ENCODE data around the gene DHX32.

The DHX32 gene

DNA sequence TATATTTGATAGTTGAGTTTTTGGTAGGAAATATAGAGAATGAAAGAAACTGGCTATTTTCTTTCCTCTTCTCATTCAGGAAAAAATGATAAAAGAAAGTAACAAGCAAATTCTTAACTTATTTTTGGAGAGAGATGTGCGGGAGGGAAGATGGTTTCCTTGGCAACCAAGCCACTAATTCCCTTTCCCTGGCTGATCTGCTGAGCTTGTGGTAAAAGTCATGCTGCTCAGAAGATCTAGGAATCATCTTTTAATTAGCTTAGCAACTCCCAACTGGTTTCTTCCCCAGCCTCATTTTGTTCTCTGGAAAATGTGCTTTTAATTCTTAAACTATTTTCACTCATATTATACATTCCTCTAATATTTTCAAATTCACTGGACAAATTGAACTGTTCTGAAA, 69.8 kb downstream of the DHX32 start:
- in situ Hi-C loops (cut with HindIII; ENCODE audit: low sequenced_read_pairs), result no loop called here
- TF ChIP-seq, protein P1, sequence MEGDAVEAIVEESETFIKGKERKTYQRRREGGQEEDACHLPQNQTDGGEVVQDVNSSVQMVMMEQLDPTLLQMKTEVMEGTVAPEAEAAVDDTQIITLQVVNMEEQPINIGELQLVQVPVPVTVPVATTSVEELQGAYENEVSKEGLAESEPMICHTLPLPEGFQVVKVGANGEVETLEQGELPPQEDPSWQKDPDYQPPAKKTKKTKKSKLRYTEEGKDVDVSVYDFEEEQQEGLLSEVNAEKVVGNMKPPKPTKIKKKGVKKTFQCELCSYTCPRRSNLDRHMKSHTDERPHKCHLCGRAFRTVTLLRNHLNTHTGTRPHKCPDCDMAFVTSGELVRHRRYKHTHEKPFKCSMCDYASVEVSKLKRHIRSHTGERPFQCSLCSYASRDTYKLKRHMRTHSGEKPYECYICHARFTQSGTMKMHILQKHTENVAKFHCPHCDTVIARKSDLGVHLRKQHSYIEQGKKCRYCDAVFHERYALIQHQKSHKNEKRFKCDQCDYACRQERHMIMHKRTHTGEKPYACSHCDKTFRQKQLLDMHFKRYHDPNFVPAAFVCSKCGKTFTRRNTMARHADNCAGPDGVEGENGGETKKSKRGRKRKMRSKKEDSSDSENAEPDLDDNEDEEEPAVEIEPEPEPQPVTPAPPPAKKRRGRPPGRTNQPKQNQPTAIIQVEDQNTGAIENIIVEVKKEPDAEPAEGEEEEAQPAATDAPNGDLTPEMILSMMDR (IDR thresholded peaks at IDR 0.05; ENCODE audit: low read depth, low read length, missing control alignments), result no peak
- DNase-seq (ENCODE audit: low read depth), result no peak
- H3K4me3 ChIP-seq (ENCODE audit: low read depth, low read length), result no peak overlapping the region

DNA sequence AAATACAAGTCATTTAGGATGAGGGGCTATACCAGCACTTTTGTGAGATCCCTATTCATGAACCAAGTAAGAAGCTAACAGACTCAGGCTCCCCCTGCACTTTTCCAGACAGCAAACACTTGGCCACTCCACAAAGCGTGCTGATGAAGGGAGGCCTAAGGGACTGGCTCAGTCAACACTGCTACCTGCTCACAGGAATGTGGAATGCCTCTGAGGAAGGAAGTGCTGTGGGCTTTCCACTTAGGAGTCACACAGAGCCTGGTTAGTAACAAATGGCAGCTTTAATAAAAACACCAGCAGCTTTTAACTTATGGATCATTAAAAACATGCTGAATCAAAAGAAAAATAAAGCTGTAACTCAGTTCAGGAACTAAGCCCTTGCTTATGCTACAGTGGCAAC, 73.0 kb downstream of the DHX32 start:
- no peak for DNase-seq (ENCODE audit: low read depth)
- H3K4me3 ChIP-seq (ENCODE audit: low read depth, low read length), result no peak overlapping the region
- TF ChIP-seq, protein P1 (IDR thresholded peaks at IDR 0.05; ENCODE audit: low read depth, low read length, missing control alignments), result no peak
- in situ Hi-C loops (cut with HindIII; ENCODE audit: low sequenced_read_pairs), result no loop called here

DNA sequence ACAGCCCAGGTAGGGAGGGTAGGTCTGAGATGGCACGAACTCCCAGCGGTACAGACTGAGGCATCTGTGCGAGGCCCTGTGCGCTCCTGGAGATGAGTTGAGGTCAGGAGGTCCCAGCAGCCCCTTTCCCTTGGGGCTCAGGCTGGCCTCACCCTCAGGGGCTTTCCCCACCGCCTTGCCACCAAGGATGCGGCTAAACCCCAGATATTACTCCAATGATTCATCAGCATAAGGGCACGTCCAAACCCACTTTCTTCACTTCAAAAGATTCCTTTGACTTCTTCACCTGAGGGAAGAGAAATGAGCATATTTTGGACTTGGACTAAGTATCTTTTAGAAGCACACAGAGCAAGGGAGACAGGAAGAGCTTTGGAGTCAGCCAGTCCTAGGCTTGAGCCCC, 78.4 kb downstream of the DHX32 start:
- DNase-seq (ENCODE audit: low read depth), result no peak
- H3K4me3 ChIP-seq (ENCODE audit: low read depth, low read length), result no peak overlapping the region
- TF ChIP-seq, protein P1 (IDR thresholded peaks at IDR 0.05; ENCODE audit: low read depth, low read length, missing control alignments), result no peak
- in situ Hi-C loops (cut with HindIII; ENCODE audit: low sequenced_read_pairs), result no loop called here

DNA sequence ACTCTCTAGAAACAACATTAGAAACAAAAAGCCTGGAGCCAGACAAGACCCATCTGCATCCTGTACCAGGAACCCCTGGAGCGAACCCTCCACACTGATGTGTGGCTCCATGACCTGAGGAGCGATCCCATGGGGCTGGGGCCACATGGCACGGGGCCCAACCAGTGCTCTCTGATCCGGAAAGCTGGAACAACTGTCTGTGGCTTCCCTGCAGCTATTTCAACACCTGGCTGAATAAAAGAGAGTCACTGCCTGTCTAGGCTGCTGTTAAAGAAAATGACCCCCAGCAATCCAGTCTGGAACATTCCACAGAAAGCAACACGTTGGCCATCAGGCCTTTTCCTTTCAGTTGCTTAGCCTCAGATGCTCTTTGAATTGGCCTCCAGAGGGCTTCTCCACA, 79.0 kb downstream of the DHX32 start:
- TF ChIP-seq, protein P1 (IDR thresholded peaks at IDR 0.05; ENCODE audit: low read depth, low read length, missing control alignments), result no peak
- H3K4me3 ChIP-seq (ENCODE audit: low read depth, low read length), result no peak overlapping the region
- in situ Hi-C loops (cut with HindIII; ENCODE audit: low sequenced_read_pairs), result no loop called here
- DNase-seq (ENCODE audit: low read depth), result no peak

DNA sequence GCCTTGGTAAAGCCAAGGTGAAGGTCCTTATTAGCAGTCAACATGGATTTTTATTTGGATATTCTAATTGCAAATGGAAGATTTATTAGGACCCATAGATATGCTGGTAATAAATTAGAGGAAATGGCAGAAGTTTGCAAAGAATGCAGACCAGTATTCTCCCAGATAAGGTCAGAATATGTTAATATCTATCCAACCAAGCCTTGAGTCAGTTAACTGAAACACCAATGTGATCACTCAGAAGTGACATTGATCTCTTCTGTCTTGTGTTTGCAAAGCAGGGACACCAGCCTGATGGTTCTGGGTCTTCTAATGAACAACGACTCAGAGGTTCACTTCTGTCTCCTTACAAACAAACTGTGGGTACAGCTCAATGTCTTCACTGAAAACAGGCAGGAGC, 79.5 kb downstream of the DHX32 start:
- H3K4me3 ChIP-seq (ENCODE audit: low read depth, low read length), result no peak overlapping the region
- in situ Hi-C loops (cut with HindIII; ENCODE audit: low sequenced_read_pairs), result no loop called here
- no peak for DNase-seq (ENCODE audit: low read depth)
- TF ChIP-seq, protein P1 (IDR thresholded peaks at IDR 0.05; ENCODE audit: low read depth, low read length, missing control alignments), result no peak

DNA sequence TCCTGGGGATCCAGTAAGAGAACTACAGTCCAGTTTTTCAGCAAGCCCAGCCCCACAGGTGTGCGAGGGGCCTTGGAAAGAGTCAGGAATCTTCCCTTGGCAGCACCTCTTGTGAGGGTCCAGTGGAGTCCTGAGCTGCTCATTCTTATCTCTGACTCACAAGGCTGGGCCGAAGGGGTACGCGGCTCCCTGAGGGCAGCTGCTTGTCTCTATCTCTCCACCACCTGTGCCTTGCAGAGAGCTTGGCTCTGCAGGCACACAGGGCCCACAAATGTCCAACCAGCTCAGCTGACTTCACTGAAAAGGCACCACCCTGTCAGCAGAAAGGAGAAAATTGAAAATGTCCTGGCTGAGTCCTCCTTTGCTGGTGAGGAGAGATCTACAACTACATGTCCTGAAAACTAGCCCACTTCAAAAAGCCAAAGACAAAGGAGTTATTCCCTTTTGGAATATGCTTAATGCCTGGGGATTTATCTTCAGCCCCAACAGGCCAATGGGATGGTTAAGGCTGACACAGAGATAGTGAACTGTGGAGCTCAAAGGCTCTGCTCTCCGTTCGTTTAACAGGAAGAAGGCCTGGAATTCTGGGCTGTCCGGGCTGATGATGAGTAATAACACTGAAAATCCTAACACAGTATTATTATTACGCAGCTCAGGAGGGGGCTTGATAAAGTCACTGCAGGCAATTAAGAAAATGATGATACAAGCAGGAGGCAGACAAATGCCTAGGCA, 81.5 kb downstream of the DHX32 start:
- no peak for DNase-seq (ENCODE audit: low read depth)
- no peak overlapping the region for H3K4me3 ChIP-seq (ENCODE audit: low read depth, low read length)
- TF ChIP-seq, protein P1 (IDR thresholded peaks at IDR 0.05; ENCODE audit: low read depth, low read length, missing control alignments), result no peak
- in situ Hi-C loops (cut with HindIII; ENCODE audit: low sequenced_read_pairs), result no loop called here
